T-helper 9 cell (primary cell): ENCODE data around the gene PGF.
A peak's percentile ranks its signal among the peaks of the same experiment; 100 is the strongest.
"Not testable (repeated sequence)": the region's sequence is repeated elsewhere in the genome, so short reads cannot be mapped to it uniquely, and the experiment has no call there.

Source experiments
- DNase-seq: peaks from one replicate; pipeline ENCODE4 v3.0.0-alpha.2; 2020
- total RNA-seq, 2 donors: gene quantifications; one replicate each; lab custom pipeline; 2026; lab: John Stamatoyannopoulos, UW

The PGF gene
- total RNA-seq, result 0 to 0.28 reads per million in 2 donors

GRCh38 chr14:74955229-74956026, at the start of gene PGF:
Gene PGF (minus strand): TSS chr14:74955597. CDS start chr14:74955242, 355 bp downstream.
- DNase-seq, result peak; percentile 24

DNA sequence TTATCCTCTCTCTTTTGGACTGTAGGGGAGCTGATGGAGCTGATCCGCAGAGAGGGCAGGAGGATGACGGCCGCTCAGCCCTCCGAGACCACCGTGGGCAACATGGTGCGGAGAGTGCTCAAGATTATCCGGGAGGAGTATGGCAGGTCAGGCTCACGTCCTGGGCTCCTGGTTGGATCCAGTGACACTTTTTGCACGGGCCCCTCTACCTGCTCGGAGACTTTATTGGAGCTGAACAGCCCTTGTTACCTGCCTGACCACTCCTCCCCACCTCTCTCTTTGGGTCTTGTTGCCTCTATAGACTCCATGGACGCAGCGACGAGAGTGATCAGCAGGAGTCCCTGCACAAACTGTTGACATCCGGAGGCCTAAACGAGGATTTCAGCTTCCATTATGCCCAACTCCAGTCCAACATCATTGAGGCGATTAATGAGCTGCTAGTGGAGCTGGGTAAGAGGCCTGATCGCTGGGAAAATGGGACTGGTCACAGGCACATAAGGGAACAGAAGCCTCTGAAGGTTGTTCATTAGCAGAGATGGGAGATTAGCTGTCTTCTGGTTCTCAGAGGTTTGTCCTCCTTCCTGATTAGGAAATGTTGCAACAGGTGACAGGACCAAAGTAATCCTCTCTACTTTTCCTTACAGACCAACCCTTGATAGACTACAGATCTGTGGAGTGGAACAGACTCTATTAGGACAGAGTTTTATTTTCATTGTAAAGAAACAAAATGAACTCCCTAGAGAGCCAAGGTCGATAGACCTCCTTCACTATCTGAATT, 48.0 kb upstream of the PGF start:
- DNase-seq, result no peak

DNA sequence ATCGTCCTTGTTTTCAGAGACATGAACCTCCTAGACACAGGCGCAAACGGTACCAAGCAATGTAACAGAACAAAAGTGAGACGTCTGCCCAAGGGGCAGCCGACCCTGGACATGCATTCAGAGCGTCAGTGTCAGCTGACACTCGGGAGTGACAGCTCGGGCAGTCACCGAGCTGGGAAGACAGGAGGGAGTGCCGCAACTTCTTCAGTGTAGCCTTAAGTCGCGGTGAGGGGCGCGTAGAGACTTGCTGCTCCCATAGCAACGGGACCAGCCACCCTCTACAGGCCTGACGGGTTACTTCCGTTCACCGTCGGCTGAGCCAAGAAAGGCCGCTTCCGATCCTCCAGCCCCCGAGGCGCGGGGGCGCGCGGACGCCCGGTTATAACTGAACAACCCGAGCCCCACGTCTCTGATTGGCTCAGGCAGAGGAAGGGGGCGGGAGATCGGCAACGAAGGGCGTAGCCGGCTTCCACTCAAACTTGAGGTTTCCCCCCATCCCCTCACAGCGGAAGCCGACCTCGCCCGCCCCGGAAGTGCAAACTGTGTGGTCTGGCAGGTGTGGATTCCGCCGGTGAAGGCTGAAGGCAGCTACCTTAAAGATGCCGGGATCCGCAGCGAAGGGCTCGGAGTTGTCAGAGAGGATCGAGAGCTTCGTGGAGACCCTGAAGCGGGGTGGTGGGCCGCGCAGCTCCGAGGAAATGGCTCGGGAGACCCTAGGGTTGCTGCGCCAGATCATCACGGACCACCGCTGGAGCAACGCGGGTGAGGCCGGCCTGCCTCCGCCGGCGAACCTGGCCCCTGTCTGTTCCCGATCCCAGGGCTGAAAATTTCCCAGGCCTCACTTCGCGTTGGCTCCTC, 47.2 kb upstream of the PGF start, which contains the start of gene EIF2B2:
EIF2B2 (plus strand) TSS at position 530 of the 858 bp plus-strand sequence; CDS start at position 600, 70 bp downstream.
- DNase-seq, result peak; percentile 97

DNA sequence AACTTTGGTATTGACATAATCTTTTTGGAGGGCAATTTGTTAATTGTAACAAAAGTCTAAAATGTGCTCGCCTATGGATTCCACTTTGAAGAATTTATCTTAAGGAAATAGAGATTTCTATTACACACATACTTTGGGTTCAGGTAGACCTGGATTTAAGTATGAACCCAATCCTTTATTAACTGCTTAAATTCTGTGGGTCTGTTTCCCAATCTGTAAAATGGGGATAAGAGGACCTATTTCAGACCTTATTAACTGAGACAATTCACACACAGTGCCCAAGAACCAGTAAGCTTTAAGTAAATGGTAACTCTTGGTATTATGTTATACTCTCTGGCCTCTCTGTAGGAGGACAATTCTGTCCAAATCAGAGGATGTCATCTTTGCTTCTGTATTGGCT, 46.5 kb upstream of the PGF start:
- DNase-seq, result no peak

GRCh38 chr14:75001261-75001660, 45.9 kb upstream of the PGF start:
- DNase-seq, result no peak

GRCh38 chr14:74995781-74996180, 40.4 kb upstream of the PGF start:
- not testable (repeated sequence) for DNase-seq

DNA sequence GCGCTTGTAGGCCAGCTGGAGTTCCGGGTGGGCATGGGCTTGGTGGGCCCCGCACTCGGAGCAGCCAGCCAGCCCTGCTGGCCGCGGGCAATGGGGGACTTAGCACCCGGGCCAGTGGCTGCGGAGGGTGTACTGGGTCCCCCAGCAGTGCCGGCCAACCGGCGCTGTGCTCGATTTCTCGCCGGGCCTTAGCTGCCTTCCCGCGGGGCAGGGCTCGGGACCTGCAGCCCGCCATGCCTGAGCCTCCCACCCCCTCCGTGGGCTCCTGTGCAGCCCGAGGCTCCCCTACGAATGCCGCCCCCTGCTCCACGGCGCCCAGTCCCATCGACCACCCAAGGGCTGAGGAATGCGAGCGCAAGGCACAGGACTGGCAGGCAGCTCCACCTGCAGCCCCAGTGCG, 38.8 kb upstream of the PGF start:
- not testable (repeated sequence) for DNase-seq

DNA sequence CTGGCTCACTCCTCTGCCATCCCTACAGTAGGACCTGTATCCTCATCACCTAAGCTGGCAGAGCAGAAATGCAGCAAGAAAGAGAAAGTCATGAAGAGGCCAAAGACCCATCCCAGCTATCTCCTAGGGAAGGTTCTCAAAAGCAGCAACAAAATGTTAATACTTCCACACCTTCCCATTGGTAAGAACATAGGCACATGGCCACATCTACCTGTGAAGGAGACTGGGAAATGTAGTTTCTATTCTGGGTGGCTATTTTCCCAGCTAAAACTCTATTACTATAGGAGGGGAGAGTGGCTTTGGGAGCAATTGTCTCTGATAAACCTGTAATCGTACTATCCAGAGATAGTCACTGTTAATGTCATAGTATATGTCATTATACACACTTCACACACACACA, 33.6 kb upstream of the PGF start:
- no peak for DNase-seq

GRCh38 chr14:74988131-74988530, 32.7 kb upstream of the PGF start:
- DNase-seq, result no peak

- DNase-seq, result no peak
These were observed 30.4 kb upstream of the PGF start for GRCh38 chr14:74985806-74986205.

- no peak for DNase-seq
These were observed 29.6 kb upstream of the PGF start for GRCh38 chr14:74985028-74985310.

DNA sequence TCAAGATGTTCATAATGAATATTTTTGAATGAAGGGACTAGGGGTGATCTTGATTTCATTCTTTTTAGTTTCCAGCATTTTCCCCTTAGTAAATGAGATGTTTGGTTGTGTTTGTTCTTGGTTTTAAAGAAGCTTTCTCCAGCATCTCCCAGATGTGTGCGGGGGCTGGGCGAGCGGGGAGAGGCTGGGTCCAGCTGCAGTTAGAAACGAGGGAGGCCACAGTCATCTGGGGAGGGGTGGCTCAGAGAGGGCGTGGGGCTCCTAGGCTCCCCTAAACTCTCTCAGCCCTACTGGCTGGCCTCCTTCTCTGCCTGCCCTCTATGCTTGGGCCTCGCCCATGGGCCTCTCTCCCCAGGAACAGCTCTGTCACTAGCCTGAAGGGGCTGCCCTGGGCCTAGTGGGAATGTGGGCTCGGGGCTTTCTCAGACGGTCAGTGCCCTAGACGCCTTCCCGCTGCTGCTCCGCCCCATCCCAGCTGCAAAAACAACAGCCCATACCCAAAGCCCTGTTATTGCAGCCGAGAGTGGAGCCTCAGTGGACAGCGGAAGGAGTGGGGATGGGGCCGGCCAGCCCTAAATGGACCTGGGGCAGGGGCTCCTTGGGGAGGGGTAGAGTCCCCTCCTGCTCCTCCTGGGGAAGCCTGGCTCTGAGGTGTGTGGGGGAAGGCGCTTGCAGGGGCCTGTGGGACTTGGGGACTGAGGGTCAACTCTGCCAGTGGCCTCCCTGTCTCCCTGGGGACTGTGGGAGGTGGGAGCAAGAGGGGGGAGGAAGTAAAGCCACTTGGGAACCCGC, 29.0 kb upstream of the PGF start:
- no peak for DNase-seq

DNA sequence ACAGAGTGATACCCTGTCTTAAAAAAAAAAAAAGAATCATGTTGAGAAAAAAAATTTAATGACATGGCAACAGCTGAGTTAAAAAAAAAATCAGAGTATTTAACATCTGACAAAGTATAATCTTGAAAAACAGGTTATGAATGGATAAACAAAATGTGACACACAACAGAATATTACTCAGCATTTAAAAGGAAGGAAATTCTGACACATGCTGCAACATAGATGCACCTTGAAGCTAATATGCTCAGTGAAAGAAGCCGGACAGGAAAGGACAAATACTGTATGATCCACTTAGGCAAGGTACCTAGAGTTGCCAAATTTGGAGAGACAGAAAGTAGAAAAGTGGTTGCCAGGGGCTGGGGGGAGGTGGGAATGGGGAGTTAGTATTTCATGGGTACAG, 27.9 kb upstream of the PGF start:
- DNase-seq, result no peak

GRCh38 chr14:74982661-74983060, 27.3 kb upstream of the PGF start:
- DNase-seq, result no peak

DNA sequence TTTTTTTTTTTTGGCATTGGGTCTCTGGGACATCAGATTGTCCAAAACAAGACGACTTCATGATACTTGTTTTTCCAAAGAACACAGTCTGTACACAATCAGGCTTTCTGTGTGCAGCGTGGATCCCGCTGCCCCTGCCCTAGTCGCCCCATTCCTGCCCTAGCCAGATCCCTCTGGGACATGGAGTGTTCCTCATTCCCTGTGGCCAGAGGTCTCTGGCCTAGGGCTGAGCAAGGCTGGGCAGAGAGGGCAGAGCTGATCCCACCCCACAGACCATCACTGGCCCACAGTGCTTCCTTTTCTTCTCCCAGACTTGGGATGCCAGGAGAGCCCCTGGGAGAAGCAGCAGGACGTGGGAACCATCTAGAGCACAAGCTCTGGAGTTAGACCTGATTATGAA, 26.4 kb upstream of the PGF start:
- no peak for DNase-seq

- DNase-seq, result no peak
These were observed 26.0 kb upstream of the PGF start for GRCh38 chr14:74981462-74981782.

DNA sequence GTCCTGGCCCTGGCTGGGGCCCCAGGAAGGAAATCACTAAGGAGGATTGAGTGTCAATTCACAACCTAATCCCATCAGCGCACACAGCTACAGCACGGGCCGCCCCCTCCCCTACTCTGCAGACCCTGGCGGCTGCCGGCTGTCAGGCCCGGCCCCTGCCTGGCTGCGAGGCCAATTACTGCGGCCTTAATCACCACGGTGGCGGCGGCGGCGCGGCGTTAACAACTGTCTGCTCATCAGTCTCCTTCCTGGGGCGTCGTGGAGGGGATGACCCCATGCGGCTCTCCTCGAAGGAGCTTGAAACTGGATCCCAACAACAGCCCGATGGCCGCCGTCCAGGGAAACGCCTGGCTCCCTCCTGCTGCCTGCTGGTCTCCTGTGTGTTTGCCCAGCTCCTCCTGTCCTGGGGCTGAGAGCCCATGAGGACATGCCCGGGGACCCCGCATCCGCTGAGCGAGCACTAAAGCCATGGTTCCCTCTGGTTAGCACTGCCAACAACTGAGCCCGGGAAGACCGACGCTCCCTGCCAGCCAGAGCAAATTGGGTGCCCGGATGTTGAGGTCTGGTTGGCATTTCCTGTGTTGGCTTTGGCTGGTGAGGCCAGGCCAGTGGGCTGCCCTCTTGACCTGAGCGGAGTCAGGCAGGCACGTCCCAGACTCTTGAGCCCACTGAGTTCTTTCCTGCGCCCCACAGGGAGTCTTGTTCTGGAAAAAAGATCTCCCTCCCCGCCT, 25.5 kb upstream of the PGF start:
- DNase-seq, result no peak

GRCh38 chr14:74980398-74980730, 25.0 kb upstream of the PGF start:
- DNase-seq, result no peak

GRCh38 chr14:74979442-74980397, 24.3 kb upstream of the PGF start:
- DNase-seq, result no peak

DNA sequence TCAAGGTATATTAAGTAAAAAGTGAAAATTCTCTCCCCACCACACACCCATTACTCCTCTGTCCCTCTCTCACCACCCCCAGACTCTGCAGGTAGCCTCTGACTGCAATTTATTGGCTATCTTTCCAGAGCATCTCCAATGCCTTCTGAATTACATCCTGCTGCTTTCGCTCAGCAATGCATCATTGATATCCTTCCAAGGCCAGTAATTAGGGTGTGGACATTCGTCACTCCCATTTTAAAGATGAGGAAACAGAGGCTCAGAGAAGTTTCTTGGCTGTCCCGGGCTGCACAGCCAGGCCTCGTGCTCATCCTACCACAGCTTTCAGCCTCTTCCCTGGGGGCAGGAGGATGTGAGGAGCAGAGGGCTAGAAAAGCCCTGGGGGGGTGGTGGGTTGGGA, 23.6 kb upstream of the PGF start:
- DNase-seq, result no peak
